GM18907 (cell line): Measurements from ENCODE around the gene TEDC2.
"Not testable (repeated sequence)": the region's sequence is repeated elsewhere in the genome, so short reads cannot be mapped to it uniquely, and the experiment has no call there.

ENCODE experiments used
- ATAC-seq: cut with Tn5 transposase; IDR thresholded peaks from one replicate; pipeline ENCODE4 v1.9.1; 2021; ENCODE audit warnings: mild to moderate bottlenecking, moderate library complexity; ENCODE audit not compliant: unreplicated experiment

Gene TEDC2

GRCh38 chr16:2459647-2460390 is at the start of gene TEDC2:
TEDC2 (plus strand) TSS chr16:2460109; CDS start chr16:2460145, 36 bp downstream.
- ATAC-seq, result peak; percentile 75

- no peak for ATAC-seq
Measured at GRCh38 chr16:2415085-2415484, 44.8 kb upstream of the TEDC2 start.

- ATAC-seq, result no peak
Measured at GRCh38 chr16:2420035-2420434, 39.9 kb upstream of the TEDC2 start.

GRCh38 chr16:2422123-2422867 is 37.6 kb upstream of the TEDC2 start:
- ATAC-seq, result no peak

- no peak for ATAC-seq
Measured at GRCh38 chr16:2424061-2425007, 35.6 kb upstream of the TEDC2 start.

GRCh38 chr16:2425008-2425518 is 34.8 kb upstream of the TEDC2 start:
- ATAC-seq, result no peak

- no peak for ATAC-seq
Measured at GRCh38 chr16:2425825-2426430, 34.0 kb upstream of the TEDC2 start.

- no peak for ATAC-seq
Measured at GRCh38 chr16:2426941-2427361, 33.0 kb upstream of the TEDC2 start.

- ATAC-seq, result no peak
Measured at GRCh38 chr16:2427526-2427925, 32.4 kb upstream of the TEDC2 start.

- peak; percentile 23 for ATAC-seq
Measured at GRCh38 chr16:2428051-2428783, 31.7 kb upstream of the TEDC2 start.

GRCh38 chr16:2428784-2429033 is 31.2 kb upstream of the TEDC2 start:
- ATAC-seq, result no peak

GRCh38 chr16:2429034-2429770 is 30.7 kb upstream of the TEDC2 start, which contains the start of gene CCNF:
CCNF (plus strand) TSS chr16:2429447; CDS start chr16:2429482, 35 bp downstream.
- peak; percentile 81 for ATAC-seq

- peak; percentile 18 for ATAC-seq
Measured at GRCh38 chr16:2429771-2430663, 29.9 kb upstream of the TEDC2 start.

- no peak for ATAC-seq
Measured at GRCh38 chr16:2432286-2432685, 27.6 kb upstream of the TEDC2 start.

GRCh38 chr16:2432801-2433505 is 27.0 kb upstream of the TEDC2 start:
- no peak for ATAC-seq

GRCh38 chr16:2435236-2435635 is 24.7 kb upstream of the TEDC2 start:
- not testable (repeated sequence) for ATAC-seq

GRCh38 chr16:2436110-2436509 is 23.8 kb upstream of the TEDC2 start:
- no peak for ATAC-seq
